Measurements from ENCODE around the gene TRABD2B.

TRABD2B gene

GRCh38 chr1:47778280-47778679, 218.9 kb downstream of the TRABD2B start:
- DNase-seq (ENCODE audit: low read depth in 2 of 2), result no peak

DNA sequence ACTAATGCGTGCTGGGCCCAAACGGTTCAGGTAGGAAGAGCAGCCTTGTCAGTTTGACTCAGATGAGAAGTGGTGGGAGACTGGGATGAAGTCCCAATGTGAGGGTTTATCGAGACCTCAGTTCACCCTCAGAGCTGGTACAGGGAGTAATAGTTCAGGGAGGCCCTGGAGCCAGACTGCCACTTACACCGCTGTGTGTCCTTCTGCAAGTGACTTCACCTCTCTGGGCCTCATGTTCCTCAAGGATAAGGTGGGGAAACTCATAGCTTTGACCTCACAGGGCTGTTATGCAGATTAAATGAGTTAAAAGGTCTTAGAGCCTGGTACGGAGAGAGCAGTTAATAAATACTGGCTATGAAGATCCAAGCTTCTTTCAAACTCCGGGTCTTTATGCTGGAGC, 219.9 kb downstream of the TRABD2B start:
- DNase-seq (ENCODE audit: low read depth in 2 of 2), result no peak

GRCh38 chr1:47776667-47777131, 220.5 kb downstream of the TRABD2B start:
- DNase-seq (ENCODE audit: low read depth in 2 of 2), result no peak

DNA sequence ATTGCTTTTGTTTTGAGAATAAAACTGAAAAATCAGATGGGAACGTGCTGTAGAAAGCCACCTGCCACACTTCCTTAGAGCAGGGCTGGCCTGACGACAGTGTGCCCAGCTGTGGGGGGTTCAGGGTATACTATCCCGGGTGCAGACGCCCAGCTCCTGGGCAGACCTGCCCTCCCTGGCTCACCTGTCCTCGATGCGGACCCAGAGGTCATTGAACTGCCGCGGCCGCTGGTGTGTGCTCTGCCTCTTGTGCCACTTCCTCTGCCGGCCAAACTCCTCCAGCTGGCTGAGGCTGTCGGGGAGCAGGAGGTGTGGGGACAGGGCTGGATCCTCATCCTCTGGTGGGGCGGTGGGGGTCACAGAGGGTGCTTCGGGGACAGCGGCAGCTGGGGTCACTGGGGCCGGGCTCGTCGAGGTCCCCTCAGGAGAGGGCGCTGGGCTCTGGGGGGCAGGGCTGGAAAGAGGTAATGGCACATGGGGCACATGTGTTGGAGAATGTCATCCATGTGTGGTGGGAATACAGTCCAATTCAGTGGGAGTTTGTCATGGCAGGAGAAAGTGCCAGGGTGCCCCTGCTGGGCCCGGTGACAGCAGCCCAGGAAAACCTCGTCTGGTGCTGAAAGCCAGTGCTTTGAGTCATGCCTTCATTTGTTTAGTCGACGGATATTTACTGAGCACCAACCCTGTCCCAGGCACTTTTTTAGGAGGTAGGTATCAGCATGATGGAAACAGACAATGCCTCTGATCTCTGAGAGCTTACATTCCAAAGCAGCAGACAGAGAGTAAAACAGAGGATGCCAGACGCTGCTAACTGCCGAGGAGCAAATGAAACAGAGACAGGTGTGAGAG, 222.0 kb downstream of the TRABD2B start:
- no peak for DNase-seq (ENCODE audit: low read depth in 2 of 2)

GRCh38 chr1:47772960-47773682, 224.1 kb downstream of the TRABD2B start:
- no peak for DNase-seq (ENCODE audit: low read depth in 2 of 2)

GRCh38 chr1:47772281-47772680, 224.9 kb downstream of the TRABD2B start:
- no peak for DNase-seq (ENCODE audit: low read depth in 2 of 2)

- DNase-seq (ENCODE audit: low read depth in 2 of 2), result no peak
These were observed 225.4 kb downstream of the TRABD2B start for GRCh38 chr1:47771751-47772150.

DNA sequence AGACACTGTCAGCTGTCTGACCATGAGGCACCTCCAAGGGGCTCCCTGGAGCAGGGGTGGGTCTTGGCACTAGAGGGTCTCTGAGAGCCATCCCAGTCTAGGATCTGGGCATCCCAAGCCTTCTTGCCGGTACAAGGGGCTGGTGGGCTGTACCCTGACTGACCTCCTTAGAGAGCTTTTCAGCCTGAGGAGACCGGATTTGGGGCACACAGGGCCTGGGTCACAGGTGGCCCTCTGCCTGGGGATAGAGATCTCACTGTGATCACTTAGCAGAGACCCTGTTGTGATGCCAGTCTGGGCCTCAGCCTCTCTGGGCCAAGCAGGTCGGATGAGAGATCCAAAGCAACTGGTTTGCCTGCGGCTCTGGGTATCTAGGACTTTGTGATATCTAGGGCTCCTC, 227.2 kb downstream of the TRABD2B start:
- no peak for DNase-seq (ENCODE audit: low read depth in 2 of 2)

DNA sequence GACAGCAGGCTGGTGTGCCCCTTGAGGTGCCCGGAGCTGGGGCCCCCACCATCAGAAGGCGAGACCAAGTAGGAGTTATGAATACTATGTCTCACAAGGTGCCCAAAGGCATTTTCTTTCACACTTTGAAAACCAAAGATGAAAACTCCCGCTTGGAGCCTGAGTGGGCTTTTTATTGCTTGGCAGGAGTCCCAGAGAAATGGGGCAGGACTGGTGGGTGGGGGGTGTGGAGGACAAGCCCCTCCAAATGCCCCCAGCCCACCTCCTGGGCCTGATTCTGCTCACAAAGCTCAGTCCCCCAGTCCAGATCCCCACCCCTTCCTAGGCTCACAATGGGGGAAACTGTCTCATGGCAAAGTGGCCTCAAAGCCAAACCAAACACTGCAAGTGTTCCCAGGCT, 227.9 kb downstream of the TRABD2B start:
- DNase-seq (ENCODE audit: low read depth in 2 of 2), result no peak

GRCh38 chr1:47767741-47768100, 229.5 kb downstream of the TRABD2B start:
- no peak for DNase-seq (ENCODE audit: low read depth in 2 of 2)

DNA sequence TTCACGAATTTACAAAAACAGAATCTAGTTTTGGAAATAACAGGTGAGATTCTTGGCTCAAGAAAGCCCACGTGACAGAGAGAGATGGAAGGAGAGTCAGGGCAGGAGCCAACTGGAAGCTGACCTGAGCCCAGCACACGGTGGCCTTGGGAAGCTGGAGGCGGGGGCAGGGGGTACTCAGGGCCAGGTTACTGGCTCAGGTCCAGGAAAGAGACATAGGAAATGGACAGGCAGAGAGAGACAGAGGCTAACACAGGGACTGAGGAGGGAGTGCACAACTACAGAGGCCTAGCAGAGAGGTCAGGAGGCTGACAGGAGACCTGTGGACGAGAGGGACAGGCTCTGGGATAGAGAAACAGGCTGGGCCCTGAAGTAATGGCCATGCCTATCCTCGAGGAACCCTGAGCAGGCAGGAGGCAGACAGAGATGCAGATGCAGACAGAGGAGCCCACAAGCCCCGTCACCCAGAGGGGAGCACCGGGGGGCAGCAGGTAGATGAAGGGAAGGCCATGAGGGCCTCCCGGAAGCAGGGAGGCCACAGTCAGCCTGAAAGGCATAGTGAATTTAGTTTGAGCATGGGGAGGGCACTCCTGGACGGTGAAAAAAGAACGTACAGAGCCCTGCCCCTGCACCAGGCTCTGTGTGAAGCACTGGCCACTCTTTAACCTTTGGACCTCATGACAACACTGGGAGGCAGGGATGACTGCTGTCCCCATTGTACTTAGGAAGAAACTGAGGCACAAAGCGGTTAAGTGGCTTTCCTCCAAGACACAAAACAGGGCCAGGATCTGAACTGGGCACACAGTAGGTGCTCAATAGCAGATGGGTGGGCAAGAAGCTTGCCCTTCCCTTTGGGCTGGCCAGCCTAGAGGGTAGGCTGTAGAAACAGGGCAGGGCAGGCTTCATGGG, 230.1 kb downstream of the TRABD2B start:
- DNase-seq (ENCODE audit: low read depth in 2 of 2), result no peak

DNA sequence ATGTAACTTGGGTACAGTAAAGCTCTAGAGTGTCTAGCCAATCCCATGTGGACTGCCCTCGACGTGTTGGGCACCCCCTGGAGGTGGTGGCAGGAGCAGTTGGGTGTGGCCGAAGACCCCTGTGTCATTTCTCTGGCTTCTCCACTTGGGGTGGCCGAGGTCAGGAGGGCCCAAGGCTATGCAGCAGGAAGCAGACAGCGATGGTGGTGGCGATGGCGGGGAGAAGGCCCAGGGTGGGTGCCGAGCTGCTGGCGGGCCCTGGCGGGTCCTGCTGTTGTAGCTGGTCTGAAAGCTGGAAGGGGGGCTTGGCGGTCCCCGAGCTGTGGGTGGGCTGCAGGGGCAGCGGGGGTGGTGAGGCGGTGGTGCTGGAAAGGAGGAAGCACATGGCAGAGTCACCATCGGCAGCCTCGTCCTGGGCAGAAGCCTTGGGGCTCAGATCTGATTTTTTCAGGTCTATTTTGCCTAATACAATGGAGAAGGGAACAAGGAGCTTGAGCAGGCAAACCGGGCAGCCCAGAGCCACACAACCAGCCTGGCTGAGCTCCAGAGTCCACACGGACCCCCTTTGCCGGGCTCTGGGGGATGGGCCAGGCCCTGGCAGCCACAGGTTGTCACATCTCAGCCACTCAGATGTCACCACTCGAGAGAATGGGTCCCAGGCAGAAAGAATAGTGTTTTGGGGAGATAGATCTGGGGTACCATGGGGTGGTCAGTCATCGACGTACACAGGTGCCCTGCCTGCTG, 231.3 kb downstream of the TRABD2B start:
- DNase-seq (ENCODE audit: low read depth in 2 of 2), result no peak

DNA sequence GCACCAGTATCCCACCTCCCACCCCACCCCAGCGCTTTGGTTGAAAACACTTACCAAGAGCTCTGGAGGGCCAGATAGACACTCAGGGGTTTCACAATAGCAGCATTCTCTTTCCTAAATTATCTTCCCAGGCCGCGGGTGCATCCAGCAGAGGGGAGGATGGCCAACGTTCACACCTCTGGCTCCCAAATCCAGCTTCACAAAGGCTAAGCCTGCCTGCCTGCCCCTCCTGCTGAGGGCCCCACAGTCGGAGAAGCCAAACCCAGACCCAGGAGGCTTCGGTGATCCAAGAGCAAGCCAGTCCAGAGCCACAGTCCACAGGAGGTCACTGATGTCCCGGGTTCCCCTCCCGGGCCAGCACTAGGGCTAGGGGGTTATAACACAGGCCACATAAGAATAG, 231.9 kb downstream of the TRABD2B start:
- no peak for DNase-seq (ENCODE audit: low read depth in 2 of 2)

- DNase-seq (ENCODE audit: low read depth in 2 of 2), result no peak
These were observed 232.6 kb downstream of the TRABD2B start for GRCh38 chr1:47764461-47765046.

DNA sequence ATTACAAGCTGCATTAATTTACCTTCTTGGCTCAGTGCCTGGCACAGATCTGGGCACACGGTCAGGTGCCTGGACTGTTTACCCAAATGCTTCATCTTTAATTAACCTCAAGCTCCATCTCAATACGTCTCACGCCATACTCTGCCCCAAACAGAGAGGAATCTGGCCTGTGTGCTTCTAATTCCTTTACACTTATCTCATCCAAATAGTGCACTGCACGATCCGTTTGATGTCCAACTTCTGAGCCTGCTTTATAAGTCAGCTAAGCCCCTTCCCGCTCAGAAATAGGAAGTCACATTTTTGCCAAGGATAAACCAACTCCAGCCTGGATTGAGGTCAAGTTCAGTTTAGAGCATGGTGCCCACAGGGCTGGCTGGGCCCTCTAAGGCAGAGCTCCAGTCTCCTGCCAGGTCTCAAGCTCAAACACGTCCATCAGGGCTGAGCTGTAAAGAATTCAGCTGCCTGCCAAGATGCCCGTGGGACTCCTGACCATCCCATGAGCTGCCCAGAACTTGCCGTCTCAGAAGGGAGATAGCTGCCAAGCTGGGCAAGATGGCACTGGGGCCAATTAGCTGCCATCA, 233.5 kb downstream of the TRABD2B start:
- no peak for DNase-seq (ENCODE audit: low read depth in 2 of 2)

DNA sequence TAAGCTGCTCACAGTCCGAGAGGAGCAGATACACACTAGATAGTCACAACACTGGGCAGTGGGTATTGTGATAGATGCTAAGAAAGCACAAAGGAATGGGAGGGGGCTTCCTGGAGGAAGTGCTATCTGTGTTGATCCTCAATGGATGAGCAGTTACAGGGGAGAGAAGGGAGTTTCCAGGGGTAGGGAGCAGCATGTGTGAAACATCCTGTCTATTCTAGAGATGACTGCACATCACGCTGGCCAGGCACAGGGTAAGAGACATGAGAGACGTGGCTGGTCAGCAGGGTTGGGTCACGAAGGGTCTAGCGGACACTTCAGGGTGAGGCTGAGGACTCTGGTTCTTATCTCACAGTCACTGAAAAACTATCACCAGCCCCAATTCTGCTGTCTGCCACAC, 235.2 kb downstream of the TRABD2B start:
- DNase-seq (ENCODE audit: low read depth in 2 of 2), result no peak

DNA sequence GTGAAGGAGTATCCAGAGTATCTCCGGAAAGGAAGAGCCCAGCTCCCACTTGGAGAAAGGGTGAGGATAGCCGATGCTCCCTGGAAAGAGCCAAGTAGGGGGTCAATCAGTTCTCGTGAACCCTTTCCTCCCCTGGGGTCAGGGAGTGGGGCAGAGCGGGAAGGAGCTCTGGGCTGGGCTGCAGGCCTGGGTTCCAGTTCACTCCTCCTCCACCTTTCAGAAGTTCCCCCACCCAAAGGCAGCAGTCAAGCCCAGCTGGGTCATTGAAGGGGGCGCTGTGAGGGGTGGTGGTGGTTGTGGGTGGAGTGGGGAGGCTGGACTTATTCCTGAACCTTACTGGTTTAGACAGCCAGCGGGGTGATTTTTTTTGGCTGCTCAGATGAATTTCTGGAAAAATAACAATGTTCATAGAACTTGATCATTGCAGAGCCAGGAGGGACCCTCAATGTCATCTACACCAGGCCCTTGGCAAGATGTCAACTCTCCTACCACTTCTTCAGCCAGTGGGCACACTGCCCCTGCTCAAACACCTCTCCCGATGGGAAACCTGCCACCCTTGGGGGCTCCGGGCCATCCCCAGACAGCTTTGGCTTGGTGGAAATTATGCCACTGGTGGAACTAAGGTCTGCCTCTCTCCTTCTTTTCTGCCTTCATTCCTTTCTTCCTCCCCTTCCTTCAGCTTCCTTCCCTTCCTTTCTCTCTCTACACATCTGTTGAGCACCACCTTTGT, 235.8 kb downstream of the TRABD2B start:
- DNase-seq (ENCODE audit: low read depth in 2 of 2), result no peak

GRCh38 chr1:47759936-47760629, 237.1 kb downstream of the TRABD2B start:
- no peak for DNase-seq (ENCODE audit: low read depth in 2 of 2)

GRCh38 chr1:47759251-47759935, 237.8 kb downstream of the TRABD2B start:
- no peak for DNase-seq (ENCODE audit: low read depth in 2 of 2)
